HCT116 (cell line): ENCODE measurements around the gene WIPI1. TPM values are rescaled to one million over a fixed set of nuclear protein-coding genes. Genes with fewer than 3 reads are reported as not detected.

Experiments
- ATAC-seq: fragments of 200-7000 bp; cut with Tn5 transposase; 2 replicates; pipeline ENCODE4 v1.9.1; 2020; ENCODE audit warnings: mild to moderate bottlenecking, moderate library complexity
- BruUV-seq: library from RNA; stranded (reverse); fragments of 400-500 nt; replicated peaks from 2 replicates; lab custom pipeline; 2021; lab: Mats Ljungman, UMichigan
- CTCF ChIA-PET: fragments of 300-600 bp; sonication (Branson Sonifier 250); formaldehyde crosslinking; loops from one replicate; lab custom pipeline; 2021; ENCODE audit warnings: antibody characterized with exemption; lab: Charles Lee
- POLR2A ChIA-PET: fragments of 300-600, 350-600 bp; sonication (Branson Sonifier 250); formaldehyde crosslinking; loops from one replicate; lab custom pipeline; 2021; ENCODE audit warnings: antibody characterized with exemption; lab: Charles Lee
- RAD21 ChIA-PET, 2 experiments: fragments of 300-600 bp; sonication (Branson Sonifier 250); formaldehyde crosslinking; loops; one replicate each; lab custom pipeline; 2023; ENCODE audit warnings: low total read pairs in 2 of 2; ENCODE audit not compliant: uncharacterized antibody in 2 of 2, unreplicated experiment in 2 of 2, low non-redundant PET in 1 of 2; lab: Charles Lee
- DNase-seq: peaks from one replicate; pipeline ENCODE4 v3.0.0-alpha.2; 2010; ENCODE audit warnings: low read depth, low spot score
- H2AFZ ChIP-seq: fragments of 200-600 bp; shearing (Covaris generic), sonication (generic); 2 replicates; pipeline ENCODE4 v1.6.1; 2017; ENCODE audit warnings: low read depth, mixed run types, mixed read lengths, antibody characterized with exemption, low read length; ENCODE audit not compliant: poor library complexity, severe bottlenecking
- H3K27ac ChIP-seq: 2 replicates; pipeline ENCODE4 v1.5.1; 2012; ENCODE audit warnings: low read depth, low read length
- H3K27me3 ChIP-seq: fragments of 200-600 bp; sonication (generic); 2 replicates; pipeline ENCODE4 v1.6.1; 2016; ENCODE audit warnings: mixed run types, low read length, mixed read lengths; ENCODE audit not compliant: insufficient read depth
- H3K36me3 ChIP-seq, 2 experiments: fragments of 200-500 bp in 1 of 2; fragments of 200-600 bp in 1 of 2; sonication (Bioruptor generic) in 1 of 2; sonication (generic) in 1 of 2; 2 replicates each; pipeline versions ENCODE4 v1.5.1 to v1.6.1; 2014 to 2016; ENCODE audit warnings: low read length in 2 of 2, inconsistent platforms in 1 of 2, mixed read lengths in 1 of 2, mixed run types in 1 of 2; ENCODE audit not compliant: insufficient read depth in 2 of 2, control insufficient read depth in 1 of 2
- H3K4me1 ChIP-seq, 2 experiments: fragments of 200-600 bp in 1 of 2; sonication (generic) in 1 of 2; 2 replicates each; pipeline versions ENCODE4 v1.5.1 to v1.6.1; 2012 to 2017; ENCODE audit warnings: low read length in 2 of 2, inconsistent platforms in 1 of 2, mild to moderate bottlenecking in 1 of 2, mixed read lengths in 1 of 2, mixed run types in 1 of 2, moderate library complexity in 1 of 2; ENCODE audit not compliant: insufficient read depth in 2 of 2, control insufficient read depth in 1 of 2
- H3K4me2 ChIP-seq: fragments of 200-600 bp; sonication (generic); 2 replicates; pipeline ENCODE4 v1.6.1; 2017; ENCODE audit warnings: mixed run types, low read length, mixed read lengths
- H3K4me3 ChIP-seq, 2 experiments: fragments of 200-600 bp in 1 of 2; sonication (generic) in 1 of 2; replicated peaks in 1 of 2; 2 replicates each; pipeline ENCODE4 v1.5.1; 2011 to 2016; ENCODE audit warnings: low read length in 2 of 2, control low read depth in 1 of 2, low read depth in 1 of 2, mild to moderate bottlenecking in 1 of 2, mixed read lengths in 1 of 2, mixed run types in 1 of 2
- H3K79me2 ChIP-seq: fragments of 200-600 bp; sonication (generic); 2 replicates; pipeline ENCODE4 v1.6.1; 2017; ENCODE audit warnings: mild to moderate bottlenecking, mixed run types, low read length, moderate library complexity, mixed read lengths; ENCODE audit not compliant: insufficient read depth
- H3K9ac ChIP-seq: fragments of 200-600 bp; sonication (generic); 2 replicates; pipeline ENCODE4 v1.6.1; 2016; ENCODE audit warnings: low read length, mixed read lengths
- H3K9me2 ChIP-seq: fragments of 200-600 bp; sonication (generic), shearing (Covaris generic); 2 replicates; pipeline ENCODE4 v1.6.1; 2017; ENCODE audit warnings: mixed run types, mild to moderate bottlenecking, moderate library complexity; ENCODE audit not compliant: insufficient read depth
- H3K9me3 ChIP-seq, 2 experiments: fragments of 200-500 bp in 1 of 2; fragments of 200-600 bp in 1 of 2; sonication (Bioruptor generic) in 1 of 2; sonication (generic) in 1 of 2; 2 replicates each; pipeline ENCODE4 v1.6.1; 2014 to 2017; ENCODE audit warnings: low read length in 2 of 2, mixed read lengths in 2 of 2, inconsistent platforms in 1 of 2, low read depth in 1 of 2, mild to moderate bottlenecking in 1 of 2, mixed run types in 1 of 2, moderate library complexity in 1 of 2; ENCODE audit not compliant: control insufficient read depth in 1 of 2, insufficient read depth in 1 of 2
- H4K20me1 ChIP-seq: fragments of 200-600 bp; sonication (generic), shearing (Covaris generic); 2 replicates; pipeline ENCODE4 v1.6.1; 2017; ENCODE audit warnings: mixed run types, mild to moderate bottlenecking, moderate library complexity; ENCODE audit not compliant: insufficient read depth
- CBX3 ChIP-seq: IDR thresholded peaks from 2 replicates; pipeline ENCODE4 v1.6.1; 2012; ENCODE audit warnings: low read depth
- CTCF ChIP-seq, 3 experiments: fragments of 200-600 bp in 1 of 3; sonication (generic) in 1 of 3; IDR thresholded peaks in 2 of 3; conservative IDR thresholded peaks in 1 of 3; 2 replicates each; pipeline ENCODE4 v1.5.1; 2012 to 2017; ENCODE audit warnings: low read depth in 2 of 3, low read length in 2 of 3, antibody characterized with exemption in 1 of 3, borderline replicate concordance in 1 of 3, control low read depth in 1 of 3, mild to moderate bottlenecking in 1 of 3, mixed read lengths in 1 of 3, mixed run types in 1 of 3, moderate library complexity in 1 of 3; ENCODE audit not compliant: insufficient read depth in 1 of 3
- RAD21 ChIP-seq: IDR thresholded peaks from 2 replicates; pipeline ENCODE4 v1.6.1; 2012; ENCODE audit warnings: low read depth, mild to moderate bottlenecking
- YY1 ChIP-seq: IDR thresholded peaks from 2 replicates; pipeline ENCODE4 v1.6.1; 2011; ENCODE audit warnings: low read length, low read depth, moderate library complexity, mild to moderate bottlenecking; ENCODE audit not compliant: insufficient replicate concordance; ENCODE audit errors: extremely low read depth
- intact Hi-C: fragments of 100-400 bp; cut with micrococcal nuclease; formaldehyde crosslinking; loops from 2 replicates; pipeline ENCODE4 v1.10.0; 2022
- total RNA-seq: library from RNA; stranded (reverse); gene quantifications from one replicate; pipeline ENCODE4 v1.2.1, GENCODE V29; 2021; ENCODE audit not compliant: unreplicated experiment

Gene WIPI1
- total RNA-seq, 1 experiment from 2014 or later: 21.5 TPM

GRCh38 chr17:68435876-68436842, 21.1 kb downstream of the WIPI1 start:
- Histone ChIP-seq H3K9ac (no peak overlapping the region), H3K27me3 (no peaks in the 10 kb centered on the region), H2AFZ (no peak overlapping the region), H3K27ac (peak overlapping the region; percentile 18; the same call in 1 of the 2 replicates), H4K20me1 (no peaks in the 10 kb centered on the region), H3K4me3 (no peak overlapping the region), H3K9me3 (no peaks in the 10 kb centered on the region), H3K36me3 (no peaks in the 10 kb centered on the region)
- intact Hi-C loops: loop anchor here (1.0 to 5.0 kb wide), 4 partner anchors 173 to 324 kb away; partner anchors contain the start of gene AMZ2
- ChIA-PET POLR2A (interaction anchor here (0.6 to 1.3 kb wide), 2 partner anchors 188 to 202 kb away, joined by 3 read pairs; partner anchors contain the start of gene AMZ2), CTCF (interaction anchor here (0.6 to 7.4 kb wide), 20 partner anchors 9 to 264 kb away, joined by 3 to 79 read pairs (median 5); partner anchors contain the start of genes ARSG, SLC16A6 and WIPI1)
- ATAC-seq: peak; percentile 92
- TF ChIP-seq CBX3 (0 out of 2 replicates have a peak, but pooled peaks have one; percentile 12), YY1 (no peak), RAD21 (peak; percentile 94), CTCF (IDR thresholded peaks at IDR 0.05 in 2 of 3, conservative IDR thresholded peaks at IDR 0.05 in 1 of 3; ENCODE audit: borderline replicate concordance in 1 of 3, insufficient read depth in 1 of 3, low read depth in 2 of 3, low read length in 2 of 3) (peak in 2 of 3 experiments; percentile 98 to 99)
- TF ChIP-seq, all 23 proteins: peak for 3
- Histone ChIP-seq H3K79me2 (no peaks in the 10 kb centered on the region), H3K9me2 (no peaks in the 10 kb centered on the region), H3K4me1 (peaks cover 17 to 20% of the 10 kb centered on the region in 2 experiments), H3K4me2 (peak overlapping the region; percentile 64)
- no TSS peak for BruUV-seq
- RAD21 ChIA-PET: interaction anchor here (0.6 to 1.6 kb wide), 5 partner anchors 26 to 344 kb away, joined by 3 to 6 read pairs (median 3); no protein-coding TSS in a partner anchor
- peak; percentile 66 for DNase-seq
